ENCODE results near the gene SHMT2.

DNA sequence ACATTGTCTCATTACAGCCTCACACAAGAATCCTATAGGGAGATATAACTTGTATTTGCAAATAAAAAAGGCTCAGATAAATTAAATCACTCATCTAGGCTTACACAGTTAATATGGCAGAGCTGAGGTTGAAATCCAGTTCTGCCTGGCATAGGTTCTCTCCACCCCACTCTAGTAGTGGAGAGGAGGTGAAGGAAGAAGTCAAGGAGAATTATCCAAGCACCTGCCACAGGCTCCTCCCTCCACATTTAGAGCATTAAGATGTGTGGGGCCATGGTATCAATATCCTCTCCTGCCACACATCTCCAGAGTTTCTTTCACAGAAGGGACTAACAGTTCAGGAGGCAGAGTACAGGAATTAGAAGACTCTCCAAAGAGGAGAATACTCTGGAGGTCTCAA lies 44.0 kb downstream of the SHMT2 start:
- TF ChIP-seq POLR2AphosphoS5 (IDR thresholded peaks at IDR 0.05), result no peak
- no peak for TF ChIP-seq CTCF (IDR thresholded peaks at IDR 0.05)

Measured in prostate gland (tissue), 2 donors.